ENCODE results near the gene SMARCC1.

Gene SMARCC1

DNA sequence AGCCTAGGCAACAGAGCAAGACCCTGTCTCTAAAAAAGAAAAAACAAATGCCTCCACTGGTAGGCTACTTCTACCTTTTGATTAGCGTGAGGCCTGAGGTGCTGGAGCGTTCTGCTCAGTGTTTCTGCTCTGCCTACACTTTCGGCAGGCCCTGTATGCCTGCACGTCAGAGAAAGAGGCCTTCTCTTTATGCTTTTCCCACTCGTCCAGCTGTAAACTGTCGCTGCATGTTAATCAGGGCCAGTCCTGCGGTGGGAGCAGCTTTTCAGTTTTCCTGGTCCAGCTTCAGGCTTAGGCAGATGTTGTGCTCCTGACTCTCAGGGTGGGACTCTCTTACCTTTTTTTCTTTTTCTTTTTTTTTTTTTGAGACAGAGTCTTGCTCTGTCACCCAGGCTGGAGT is 228.3 kb downstream of the SMARCC1 start:
- DNase-seq (ENCODE audit: low read depth, low spot score) = no peak

DNA sequence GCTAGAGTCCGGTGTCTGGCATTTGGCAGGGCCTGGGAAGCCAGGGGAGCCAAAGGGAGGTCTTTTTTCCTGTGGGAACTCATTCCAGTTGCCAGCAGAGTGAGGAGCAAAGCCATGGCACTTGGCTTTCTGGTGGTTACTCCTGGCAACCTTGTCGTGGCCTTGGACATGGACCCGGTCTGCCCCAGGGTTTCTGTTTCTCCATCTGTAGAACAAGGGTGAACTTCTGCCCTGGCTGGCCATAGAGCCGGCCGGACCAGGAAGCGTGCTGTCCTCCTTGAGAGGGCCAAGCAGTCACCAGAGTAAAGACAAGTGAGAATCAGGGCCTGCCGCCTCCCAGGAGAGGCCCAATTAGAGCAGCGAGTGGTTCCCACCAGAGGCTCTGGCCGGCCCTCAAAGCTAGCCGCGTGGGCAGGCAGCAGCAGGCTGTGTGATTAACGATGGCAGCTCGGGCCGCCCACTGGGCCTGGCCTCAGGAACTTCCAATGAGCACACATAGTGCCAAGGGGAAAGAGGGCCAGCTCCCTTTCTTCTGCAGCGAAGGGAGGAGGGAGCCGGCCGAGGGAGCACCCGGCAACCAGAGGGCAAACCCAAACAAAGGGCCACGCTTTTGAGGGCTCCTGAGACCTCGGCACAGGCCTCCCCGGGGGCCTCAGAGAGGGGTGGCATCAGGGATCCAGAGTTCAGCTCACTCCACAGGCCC is 239.1 kb downstream of the SMARCC1 start:
- DNase-seq (ENCODE audit: low read depth, low spot score) = no peak

DNA sequence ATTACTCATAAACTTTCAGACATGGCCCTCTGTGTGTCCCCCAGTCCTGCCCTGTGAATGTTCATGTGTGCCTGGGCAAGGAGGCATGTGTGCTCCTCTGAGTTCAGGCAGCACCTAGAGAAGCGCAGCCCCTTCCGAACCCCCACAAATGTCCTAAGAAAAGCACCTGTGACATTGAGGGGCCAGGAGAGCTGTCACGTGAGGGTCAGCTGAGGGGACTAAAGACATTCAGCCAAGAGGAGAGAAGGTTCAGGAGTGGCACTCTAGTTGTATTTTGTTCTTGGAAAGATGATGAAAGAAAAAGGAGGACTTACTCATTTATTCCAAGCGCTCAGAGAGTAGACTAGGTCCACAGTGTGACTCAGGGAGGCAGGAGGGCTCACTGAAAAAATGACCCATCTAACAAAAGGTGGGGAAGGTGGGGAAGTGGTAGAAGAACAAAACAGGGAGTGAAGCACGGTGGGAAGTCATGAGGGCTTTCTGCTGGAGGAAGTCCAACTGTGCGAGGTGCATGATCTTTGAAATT is 240.0 kb downstream of the SMARCC1 start:
- DNase-seq (ENCODE audit: low read depth, low spot score) = no peak

DNA sequence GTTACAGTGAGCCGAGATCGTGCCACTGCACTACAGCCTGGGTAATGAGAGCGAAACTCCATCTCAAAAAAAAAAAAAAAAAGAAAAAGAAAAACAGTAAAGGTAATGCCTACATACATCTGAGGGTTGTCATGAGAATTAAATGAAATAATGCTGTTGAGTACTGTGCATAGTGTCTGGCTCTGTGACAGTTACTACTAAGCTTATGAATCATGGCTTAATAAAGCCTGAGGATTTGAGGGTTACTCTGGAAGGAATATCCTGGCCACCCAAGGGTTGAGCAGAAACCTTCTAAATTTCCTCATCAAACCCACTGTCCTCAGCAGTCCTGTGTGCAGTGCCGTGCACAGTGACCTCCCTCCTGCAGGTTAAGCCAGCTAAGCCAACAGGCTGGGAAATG is 241.4 kb downstream of the SMARCC1 start:
- no peak for DNase-seq (ENCODE audit: low read depth, low spot score)

DNA sequence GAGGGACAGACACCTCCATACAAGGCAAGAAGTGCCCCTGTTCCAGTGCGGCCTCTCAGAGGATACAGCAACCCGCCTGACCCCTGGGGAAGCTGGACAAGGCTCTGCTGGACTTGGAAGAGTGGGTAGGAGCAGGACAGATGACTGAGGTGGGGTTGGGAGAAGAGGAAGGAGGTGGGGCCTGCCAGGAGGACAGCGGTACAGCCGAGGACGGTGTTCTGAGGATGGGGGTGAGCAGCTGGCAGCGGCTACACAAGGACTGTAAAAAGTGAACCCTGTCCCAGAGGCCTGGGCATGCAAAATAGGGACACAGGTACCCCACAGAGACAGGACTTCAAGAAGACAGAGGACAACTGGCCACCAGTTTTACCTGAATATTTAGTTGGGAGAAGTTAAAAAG is 244.7 kb downstream of the SMARCC1 start:
- DNase-seq (ENCODE audit: low read depth, low spot score) = no peak

DNA sequence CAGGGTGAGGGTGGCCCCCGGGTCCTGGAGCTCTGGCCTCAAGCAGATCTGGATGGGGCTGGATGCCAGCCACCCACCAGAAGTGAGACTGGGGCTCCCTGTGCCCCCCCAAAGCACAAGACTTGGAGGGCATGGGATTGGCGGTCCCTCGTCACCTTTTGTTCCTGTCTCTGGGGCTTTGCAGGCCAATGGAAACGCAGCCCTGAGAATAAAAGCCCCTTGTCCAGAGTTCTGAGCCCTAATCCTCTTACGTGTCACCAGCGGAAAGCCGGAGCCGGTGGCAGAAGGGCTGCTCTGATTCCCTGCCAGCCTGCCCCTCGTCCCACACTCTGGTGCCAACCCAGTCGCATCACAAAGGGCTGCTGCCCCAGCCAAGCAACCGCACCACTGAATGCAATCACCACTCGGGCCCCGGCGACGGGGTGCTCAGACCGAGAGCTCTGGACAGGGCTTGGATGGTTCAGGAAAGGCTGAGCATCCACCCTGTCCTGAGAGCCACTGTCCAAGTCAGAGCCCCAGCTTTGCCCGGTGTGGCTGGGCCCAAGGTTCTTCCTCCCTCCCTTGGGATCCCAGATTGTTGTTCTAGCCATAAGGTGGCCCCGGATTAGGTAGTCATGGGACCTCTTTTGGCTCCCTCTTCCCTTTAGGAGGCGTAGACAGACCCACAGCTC is 245.3 kb downstream of the SMARCC1 start:
- no peak for DNase-seq (ENCODE audit: low read depth, low spot score)

Measured in iPS DF 19.7 (cell line).